NCI-H1105 (cell line): Measurements from ENCODE around the gene CRK.
"Not testable (repeated sequence)": the region's sequence is repeated elsewhere in the genome, so short reads cannot be mapped to it uniquely, and the experiment has no call there.

Experiments
- DNase-seq: peaks from one replicate; lab custom pipeline; 2025; lab: John Stamatoyannopoulos, UW

CRK gene

DNA sequence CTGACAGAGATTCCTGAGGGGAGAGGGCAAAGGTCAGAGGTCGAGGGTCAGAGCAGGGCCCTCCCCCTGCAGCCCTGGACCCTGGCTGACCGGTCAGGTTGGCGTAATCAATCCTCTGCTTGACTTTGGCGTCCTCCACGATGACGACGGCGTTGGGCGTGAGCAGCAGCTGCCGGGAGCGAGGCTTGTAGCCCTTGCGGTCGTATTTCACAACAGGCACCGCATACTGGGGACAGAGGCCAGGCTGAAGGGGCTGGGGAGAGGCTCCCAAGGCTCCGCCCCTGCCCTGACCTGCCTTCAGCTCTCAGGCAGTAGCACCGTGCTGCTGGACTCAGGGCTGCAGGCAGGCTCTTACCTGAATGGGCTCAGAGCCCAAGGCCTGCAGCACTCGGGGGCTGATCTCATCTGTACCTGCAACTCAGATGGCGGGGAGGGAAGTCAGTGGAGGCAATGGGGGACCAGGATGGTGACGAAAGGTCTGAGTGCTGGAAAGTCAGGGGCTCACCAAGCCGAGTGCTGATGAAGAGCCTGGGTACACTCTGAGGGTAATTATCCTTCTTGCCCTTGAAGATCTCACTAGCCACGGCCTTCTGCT, 12.0 kb upstream of the CRK start:
- no peak for DNase-seq

- DNase-seq: no peak
These were observed 11.2 kb upstream of the CRK start for GRCh38 chr17:1467258-1467657.

DNA sequence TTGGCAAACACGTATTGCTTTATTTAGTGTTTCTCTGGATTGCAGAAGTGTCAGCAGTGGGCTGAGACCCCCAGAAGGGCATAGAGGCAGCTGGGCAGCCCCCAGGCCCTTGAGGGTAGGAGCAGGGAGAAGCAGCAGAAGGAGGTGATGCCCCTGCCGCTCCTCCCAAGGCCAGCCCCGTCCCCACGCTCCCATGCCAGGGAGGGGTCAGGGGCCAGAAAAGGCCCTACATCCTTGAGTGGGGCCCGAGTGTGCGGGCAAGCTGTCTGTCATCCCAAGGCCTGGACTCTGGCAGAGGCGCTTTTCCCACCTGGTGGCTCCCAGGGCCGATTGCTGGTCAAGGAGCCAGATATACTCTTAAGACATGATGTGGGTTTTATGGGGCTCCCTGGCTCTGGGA, 8.2 kb upstream of the CRK start:
- no peak for DNase-seq

GRCh38 chr17:1462164-1463112, 6.4 kb upstream of the CRK start:
- DNase-seq: no peak

DNA sequence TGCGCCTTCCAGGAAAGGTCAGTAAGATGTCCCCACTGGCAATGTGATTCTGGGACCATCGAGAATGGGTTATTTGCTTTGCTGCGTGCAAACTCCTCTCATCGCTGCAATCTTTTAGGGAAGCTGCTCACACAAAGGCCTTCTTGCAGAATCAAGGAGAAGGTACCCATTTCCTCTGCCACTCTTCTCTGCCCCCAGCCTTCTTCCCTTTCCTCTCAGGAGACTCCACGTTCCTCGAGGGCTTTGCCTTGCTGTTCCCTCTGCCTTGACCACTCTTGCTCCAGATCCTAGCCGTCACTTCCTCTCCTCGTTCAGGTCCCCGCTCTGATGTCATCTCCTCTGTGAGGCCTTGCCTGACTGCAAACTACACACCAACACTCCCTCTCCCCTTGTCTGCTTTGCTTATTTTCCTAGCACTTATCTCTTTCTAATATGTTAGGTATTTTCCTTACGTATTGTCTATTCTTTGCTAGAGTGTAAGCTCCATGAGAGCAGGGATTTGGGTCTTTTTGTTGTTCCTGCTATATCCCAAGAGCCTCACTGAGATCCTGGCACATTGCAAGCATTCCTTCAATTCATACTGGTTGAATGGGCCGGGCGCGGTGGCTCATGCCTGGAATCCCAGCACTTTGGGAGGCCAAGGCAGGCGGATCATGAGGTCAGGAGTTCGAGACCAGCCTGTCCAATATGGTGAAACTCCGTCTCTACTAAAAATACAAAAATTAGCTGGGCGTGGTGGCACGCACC, 5.3 kb upstream of the CRK start:
- no peak for DNase-seq

DNA sequence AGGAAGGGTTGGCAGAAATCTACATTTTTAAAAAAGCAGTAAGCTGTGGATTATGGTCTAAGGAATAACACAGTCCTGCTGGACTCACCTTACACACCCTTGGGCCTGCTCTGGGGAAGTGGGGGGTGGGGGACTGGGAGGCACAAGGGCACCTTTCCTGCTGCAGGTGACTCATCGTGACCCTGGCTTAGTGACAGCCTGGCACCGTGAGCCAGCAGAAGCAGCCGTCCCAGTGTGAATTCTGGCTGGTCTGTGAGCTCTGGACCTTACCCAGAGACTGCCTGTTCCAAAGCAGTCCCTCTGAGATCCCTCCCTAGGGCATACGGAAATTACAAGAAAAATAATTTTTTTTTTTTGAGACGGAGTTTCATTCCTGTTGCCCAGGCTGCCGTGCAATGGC, 4.2 kb upstream of the CRK start:
- no peak for DNase-seq

- peak; percentile 16 for DNase-seq
These were observed 688 bp downstream of the CRK start for GRCh38 chr17:1455291-1455796.

DNA sequence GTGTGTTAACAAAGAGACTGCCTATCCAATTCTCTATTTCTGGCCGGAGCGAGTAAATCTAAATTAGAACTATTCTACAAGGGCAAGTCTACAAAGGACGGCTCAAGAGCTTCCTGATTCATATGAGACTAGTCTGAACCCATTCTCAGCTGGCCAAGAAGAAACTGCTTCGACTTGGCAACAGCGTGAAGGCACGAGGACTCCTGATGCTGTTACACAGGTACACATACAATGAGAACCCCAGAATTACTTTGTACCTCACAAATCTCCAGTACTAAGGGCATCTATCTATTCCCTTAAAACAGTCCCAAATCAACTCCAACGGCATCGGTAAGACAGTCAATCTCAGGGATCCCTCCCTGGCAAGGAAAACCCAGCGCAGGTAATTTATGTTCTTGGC, 1.5 kb downstream of the CRK start:
- no peak for DNase-seq

- DNase-seq: not testable (repeated sequence)
These were observed 2.3 kb downstream of the CRK start for GRCh38 chr17:1453694-1454093.

DNA sequence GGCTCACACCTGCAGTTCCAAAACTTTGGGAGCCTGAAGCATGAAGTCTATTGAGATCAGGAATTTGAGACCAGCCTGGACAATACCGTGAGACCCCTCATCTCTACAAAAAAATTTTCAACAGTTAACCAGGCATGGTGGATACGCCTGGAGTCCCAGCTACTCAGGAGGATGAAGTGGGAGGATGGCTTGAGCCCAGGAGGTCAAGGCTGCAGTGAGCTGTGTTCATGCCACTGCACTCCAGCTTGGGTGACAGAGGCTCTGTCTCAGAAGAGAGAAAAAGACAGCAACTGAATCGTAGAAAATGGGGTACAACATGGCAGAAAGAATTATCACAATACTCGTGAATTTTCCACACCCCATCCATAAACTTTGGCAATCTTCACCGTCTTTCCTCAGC, 3.2 kb downstream of the CRK start:
- DNase-seq: no peak

- DNase-seq: not testable (repeated sequence)
These were observed 5.8 kb downstream of the CRK start for GRCh38 chr17:1450261-1450660.

DNA sequence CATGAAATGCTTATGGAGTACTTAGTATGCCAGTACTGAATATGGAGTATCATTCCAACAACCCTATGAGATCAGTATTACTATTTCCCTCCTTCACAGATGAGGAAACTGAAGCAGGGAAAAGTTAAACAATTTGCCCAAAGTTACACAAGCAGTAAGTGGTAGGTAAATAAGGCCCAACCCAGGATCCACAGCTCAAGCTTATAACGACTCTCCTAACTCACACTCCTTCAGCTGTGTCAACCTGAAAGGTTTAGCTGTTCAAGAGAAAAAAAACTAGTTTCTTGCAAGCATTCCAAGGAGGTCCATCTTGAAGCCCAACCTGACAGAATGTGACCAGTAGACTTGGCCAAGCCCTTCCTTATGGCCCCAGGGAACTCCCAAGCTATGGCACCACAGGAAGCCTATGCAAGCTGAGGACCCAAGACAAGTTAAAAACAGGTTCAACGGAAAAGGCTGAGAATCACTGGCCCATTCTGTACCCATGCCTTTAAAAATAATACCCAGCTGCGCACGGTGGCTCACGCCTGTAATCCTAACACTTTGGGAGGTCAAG, 6.5 kb downstream of the CRK start:
- no peak for DNase-seq

GRCh38 chr17:1447052-1447451, 9.0 kb downstream of the CRK start:
- DNase-seq: no peak

GRCh38 chr17:1446201-1446600, 9.8 kb downstream of the CRK start:
- DNase-seq: no peak

GRCh38 chr17:1445695-1446094, 10.3 kb downstream of the CRK start:
- not testable (repeated sequence) for DNase-seq

- DNase-seq: not testable (repeated sequence)
These were observed 13.3 kb downstream of the CRK start for GRCh38 chr17:1442721-1443120.

DNA sequence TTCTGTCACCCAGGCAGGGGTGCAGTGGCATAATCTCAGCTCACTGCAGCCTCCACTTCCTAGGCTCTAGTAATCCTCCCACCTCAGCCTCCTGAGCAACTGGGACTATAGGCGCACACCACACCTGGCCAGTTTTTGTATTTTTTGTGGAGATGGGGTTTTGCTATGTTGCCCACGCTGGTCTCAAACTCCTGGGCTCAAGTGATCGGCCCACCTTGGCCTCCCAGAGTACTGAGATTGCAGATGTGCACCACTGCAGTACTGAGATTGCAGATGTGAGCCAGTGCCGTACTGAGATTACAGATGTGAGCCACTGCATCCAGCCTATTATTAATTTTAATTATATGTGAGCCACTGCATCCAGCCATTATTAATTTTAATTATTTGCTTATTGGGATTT, 13.8 kb downstream of the CRK start:
- no peak for DNase-seq

GRCh38 chr17:1440921-1441320, 15.1 kb downstream of the CRK start:
- DNase-seq: no peak

DNA sequence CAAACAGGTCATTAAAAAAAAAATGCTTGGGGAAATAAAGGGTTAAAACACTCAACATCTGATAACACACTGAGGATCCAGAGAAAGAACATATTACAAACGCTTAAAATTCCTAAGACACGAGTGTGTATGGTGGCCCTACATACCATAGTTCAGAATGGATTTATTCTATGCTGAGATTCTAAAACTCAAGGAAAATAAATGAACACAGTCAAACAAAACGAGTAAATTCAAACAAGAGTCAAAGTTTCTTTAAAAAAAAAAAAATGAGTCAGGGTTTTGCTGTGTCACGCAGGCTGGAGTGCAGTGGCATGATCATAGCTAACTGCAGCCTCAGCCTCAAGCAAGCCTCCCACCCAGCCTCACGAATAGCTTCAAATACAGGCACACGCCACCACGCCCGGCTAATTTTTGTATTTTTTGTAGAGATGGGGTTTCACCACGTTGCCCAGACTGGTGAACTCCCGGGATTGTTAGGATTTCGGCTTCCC, 17.4 kb downstream of the CRK start:
- DNase-seq: no peak

- DNase-seq: no peak
These were observed 20.7 kb downstream of the CRK start for GRCh38 chr17:1435326-1435725.

DNA sequence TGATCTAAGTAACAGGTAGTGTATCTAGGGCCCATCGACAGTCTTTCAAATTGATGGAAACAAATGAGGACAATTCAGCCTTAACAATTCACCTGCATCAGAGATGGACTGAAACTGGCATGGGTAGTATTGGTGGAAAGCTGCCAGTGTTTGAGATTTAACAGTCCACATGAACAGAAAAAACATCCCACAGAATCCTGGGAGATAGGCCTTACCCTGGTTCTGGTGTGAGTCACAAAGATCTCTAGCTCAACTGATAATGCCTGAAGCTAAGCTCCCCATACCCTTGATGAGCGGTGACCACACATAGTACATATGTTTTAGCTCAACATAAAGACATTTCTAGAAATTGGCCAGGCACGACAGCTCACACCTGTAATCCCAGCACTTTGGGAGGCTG, 21.9 kb downstream of the CRK start:
- DNase-seq: no peak

DNA sequence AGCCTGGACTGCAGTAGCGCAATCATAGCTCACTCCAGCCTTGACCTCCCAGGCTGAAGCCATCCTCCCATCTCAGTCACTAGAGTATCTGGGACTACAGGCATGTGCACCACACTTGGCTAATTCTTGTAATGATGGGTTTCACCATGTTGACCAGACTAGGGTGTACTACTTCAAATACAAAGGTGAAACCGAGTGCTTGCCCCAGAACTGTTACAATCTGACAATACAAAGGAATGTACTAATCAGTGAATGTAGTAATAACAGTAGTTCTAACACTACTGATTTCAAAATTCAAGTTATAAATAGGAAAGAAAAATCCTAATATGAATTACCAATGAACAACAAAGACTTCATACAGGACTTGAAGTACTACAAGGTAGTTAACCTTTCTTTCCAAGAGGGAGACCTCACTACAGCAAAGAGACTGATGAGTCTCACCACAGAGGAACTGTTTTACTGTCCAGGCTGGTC, 24.4 kb downstream of the CRK start:
- DNase-seq: no peak
